Measurements from ENCODE around the gene GATD1.

The GATD1 gene

DNA sequence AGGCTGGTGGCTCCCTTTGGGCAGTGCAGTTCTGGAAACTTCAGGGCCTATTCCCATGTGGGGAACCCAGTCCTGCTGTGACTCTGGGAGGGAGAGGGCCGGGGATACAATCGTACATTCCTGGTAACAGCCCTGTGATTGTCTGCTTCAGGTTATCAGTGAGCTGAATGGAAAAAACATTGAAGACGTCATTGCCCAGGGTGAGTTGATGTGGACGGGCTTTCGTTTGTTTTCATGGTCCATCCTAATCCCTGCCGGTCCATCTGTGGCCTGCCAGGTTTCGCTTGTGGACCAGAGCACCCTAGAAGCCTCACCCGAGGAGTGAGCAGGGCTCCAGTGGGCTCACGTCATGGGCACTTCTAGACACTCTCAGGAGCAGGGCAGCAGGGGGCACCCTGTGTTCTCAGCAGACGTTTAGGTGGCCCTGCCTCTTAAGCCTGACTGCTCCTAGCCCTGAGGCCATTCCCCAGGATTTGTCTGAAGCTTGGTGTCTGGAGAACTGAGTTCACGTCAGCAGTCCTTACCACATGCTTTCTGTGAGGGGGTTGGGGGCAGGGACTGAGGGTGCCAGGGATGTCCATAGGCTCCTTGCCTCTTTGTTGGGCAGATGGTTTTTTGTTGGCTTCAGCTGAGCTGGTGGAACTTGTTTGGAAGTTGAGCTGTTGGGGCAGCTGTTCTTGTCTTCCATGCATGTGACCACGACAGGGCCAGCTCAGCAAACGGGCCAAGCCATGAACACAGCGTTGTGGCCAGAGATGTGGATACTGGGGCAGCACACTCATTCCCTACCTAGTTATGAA, 34.4 kb upstream of the GATD1 start:
- DNase-seq = no peak

DNA sequence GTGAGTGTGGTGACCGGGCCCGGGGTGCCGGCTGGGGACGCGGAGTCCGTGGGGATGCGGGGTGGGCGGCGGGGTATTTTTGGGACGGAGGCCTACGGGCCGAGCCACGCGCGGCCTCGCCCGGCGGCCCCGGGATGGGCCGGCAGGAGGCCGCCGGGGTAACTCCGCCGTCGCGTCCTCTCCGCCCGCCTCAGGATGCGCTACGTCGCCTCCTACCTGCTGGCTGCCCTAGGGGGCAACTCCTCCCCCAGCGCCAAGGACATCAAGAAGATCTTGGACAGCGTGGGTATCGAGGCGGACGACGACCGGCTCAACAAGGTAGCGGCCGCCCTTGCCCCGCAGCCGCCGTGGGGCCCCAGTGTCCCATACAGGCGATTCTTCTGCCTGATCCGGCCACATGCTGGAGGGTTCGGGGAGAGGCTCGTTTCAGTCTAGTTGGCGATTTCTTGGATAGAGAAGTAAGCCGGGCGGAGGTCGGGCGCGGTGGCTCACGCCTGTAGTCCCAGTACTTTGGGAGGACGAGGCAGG, 32.8 kb upstream of the GATD1 start:
- DNase-seq = no peak

DNA sequence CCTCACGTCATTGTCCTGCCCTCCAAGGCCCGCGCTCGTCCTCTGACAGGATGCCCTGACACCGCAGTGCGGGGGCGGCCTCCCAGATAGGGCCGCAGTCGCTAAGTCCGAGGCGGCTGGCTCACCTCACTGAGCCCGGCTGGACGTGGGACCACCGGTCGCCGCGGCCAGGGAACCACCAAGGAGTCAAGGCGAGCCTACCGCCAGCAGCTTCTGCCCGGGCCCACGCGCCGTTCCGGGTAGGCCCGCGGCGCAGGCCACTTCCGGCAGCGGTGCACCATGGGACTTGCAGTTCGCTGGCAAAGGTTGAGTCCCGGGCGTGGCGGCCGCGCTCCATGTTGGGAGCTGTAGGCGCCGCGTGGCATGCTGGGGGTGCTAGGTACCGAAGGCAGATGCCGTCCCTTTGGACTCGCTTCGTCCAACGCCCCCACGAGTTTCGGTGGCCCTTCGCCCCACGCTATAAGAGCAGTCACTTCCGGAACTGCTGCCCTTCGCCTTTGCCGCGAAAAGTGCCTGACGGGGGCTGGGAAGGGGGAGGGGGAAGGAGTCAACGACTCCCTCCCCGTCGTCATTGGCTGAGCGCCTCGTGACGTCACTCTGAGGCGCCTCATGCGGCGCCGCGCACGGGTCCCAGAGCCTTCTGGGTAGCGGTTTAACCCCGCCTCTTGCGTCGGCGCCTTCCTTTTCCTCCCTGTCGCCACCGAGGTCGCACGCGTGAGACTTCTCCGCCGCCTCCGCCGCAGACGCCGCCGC, 32.2 kb upstream of the GATD1 start, which contains the start of gene RPLP2:
Gene RPLP2, plus strand, starts transcription at position 681 of the 753 bp plus-strand sequence. CDS start 268 bp downstream, outside the sequence.
- peak; percentile 87 for DNase-seq

DNA sequence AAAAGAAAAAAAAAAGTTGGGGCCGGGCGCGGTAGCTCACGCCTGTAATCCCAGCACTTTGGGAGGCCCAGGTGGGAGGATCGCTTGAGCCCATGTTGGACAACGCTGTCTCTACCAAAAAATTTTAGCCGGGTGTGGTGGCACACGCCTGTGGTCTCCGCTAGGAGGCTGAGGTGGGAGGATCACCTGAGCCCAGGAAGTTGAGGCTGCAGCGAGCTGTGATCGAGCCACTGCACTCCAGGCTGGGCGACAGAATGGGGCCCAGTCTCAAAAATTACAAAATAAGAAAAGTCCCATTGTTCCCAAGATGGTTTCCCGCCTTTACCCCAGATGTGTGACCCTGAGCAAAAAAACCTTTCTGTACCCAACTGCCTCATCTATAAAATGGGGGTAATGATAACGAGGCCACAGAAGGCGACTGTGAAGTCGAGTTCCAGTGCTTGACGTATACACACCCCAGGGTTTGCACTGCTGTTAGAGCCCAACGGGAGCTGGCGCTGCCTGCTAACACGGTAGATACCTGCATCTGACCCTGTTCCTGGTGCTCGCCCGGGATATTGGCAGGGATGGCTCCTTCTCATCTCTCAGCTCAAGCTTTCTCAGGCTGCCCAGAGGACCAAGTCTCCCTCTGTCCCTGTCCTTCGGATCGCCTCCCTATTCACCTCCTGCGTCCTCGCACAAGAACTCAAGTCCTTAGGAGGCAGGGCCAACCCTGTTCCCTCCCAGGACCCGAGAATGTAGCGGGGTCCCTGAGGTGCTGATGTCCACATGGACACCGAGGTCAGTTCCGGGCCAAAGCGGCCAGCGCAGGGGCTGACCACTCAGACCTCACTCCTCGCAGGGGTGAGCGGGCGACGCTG, 31.4 kb upstream of the GATD1 start:
- DNase-seq = no peak

DNA sequence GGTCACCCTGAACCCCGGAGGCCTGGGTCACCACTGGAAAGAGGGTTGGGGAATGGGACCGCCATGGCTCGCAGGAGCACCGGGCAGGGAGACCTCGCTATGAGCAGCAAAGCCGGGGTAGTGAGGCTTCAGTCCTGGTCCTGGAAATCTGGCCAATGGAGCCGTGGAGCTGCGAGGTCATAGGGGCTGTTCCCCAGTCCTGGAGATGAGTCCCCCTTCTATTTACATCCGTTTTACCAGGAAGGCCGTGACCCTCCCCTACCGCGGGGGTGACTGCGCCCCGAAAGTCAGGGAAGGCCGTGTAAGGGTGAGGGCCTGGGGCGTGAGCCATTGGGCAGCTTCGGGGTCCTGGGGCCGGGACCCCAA, 27.3 kb upstream of the GATD1 start:
- DNase-seq = no peak

DNA sequence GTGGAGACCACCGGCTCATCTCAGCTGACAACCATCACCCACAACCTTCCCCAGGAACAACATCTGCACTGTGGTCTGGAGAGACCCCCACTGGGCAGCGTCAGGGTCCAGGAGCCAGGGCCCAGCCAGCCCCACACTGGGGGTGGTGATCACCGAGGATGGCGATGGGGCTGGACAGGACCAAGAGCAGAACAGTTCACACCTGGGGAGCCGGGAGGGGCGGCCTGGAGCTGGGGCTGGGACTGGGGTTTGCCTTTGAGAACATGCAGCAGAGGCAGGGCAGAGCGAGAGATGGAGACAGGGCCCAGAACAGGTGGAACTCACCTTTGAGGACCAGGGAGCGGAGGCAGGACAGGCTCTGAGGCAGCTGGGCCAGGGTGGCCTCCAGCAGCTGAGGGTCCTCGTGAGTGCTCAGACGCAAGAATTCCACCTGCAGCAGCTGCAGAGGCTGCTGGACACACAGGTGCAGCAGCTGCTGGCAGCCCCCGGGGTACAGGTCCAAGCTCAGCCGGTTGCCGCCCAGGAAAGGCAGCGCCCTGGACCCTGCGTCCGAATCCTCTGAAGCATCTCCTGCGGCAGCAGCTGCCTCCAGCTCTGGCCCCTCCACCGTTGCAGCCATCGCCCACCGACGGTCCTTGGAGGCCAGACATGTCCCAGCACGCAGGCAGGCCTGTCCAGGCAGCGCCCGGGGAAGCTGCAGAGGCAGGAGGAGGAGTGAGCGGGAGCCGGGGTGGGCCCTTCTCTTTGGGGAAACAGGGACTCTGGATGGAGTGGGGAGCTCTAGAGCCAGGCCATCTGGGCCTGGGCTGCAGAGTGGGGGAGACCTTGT, 26.7 kb upstream of the GATD1 start:
- DNase-seq = peak; percentile 32

DNA sequence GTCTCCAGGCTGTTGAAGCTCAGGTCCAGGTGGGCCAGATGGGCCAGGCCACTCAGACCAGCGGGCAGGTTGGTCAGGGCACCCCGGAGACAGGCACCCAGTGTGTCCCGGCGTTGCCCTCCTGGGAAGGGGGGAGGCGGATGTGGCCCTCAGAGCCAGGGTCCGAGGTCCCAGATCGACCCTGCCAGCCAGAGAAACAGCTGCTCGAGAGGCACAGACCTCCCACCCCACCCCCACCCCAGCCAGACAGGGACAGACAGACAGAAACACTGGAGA, 26.1 kb upstream of the GATD1 start:
- DNase-seq = no peak

DNA sequence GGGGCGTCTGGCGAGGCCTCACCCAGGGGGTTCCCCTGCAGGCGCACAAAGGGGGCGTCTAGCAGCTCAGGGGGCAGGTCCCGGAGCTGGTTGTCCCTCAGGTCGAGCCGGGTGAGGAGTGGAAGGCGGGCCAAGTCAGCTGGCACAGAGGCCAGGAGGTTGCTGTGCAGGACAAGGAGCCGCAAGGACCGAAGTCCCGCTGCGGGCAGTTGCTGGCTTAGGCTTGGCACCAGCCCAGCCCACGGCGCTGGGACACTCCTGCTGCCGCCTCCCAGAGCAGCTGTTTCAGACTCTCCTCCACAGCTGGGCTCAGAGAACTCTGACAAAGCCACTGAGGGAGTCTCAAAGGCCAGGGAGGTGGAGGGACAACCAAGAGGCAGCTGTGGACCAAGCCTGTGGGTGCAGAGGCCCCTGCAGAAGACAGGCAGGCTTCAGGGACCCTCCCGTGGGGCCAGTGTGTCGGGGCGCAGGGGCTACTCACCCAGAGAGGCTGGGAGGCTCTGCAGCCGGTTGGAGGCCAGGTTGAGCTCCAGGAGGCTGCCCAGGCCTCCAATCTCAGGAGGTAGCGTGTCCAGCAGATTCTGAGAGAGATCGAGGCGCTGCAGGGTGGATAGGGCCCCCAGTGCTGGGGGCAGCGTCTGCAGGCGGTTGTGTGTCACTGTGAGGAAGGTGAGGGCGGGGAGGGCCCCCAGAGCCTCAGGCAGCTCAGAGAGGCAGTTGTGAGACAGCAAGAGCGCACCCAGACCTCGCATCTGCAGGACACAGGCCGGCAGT, 25.6 kb upstream of the GATD1 start:
- no peak for DNase-seq

DNA sequence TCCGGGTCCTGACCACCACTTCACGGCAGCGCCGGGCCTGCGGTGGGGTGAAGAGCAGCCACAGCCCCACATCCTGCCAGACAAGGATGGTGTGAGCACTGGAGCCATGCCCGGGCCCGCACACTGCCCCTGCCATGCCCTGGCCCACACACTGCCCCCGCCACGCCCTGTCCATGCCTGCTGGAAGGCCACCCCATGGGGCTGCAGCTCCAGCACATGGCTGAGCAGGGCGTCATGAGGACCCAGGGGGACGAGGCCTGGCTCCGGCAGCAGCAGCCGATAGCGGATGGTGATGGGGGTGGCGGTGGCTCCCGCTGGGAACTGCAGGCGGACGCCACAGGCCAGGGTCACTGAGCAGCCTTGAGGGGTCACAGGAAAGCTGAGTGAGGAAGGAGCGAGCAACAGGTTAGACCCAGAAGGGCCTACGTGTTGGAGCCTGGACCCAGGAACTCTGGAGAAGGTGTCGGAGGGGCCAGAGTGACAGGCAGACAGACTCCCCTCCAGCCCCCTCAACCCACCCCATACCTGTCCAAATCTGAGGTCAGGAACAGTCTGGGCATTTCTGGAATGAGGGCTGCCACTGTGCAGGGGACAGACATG, 24.8 kb upstream of the GATD1 start:
- no peak for DNase-seq

DNA sequence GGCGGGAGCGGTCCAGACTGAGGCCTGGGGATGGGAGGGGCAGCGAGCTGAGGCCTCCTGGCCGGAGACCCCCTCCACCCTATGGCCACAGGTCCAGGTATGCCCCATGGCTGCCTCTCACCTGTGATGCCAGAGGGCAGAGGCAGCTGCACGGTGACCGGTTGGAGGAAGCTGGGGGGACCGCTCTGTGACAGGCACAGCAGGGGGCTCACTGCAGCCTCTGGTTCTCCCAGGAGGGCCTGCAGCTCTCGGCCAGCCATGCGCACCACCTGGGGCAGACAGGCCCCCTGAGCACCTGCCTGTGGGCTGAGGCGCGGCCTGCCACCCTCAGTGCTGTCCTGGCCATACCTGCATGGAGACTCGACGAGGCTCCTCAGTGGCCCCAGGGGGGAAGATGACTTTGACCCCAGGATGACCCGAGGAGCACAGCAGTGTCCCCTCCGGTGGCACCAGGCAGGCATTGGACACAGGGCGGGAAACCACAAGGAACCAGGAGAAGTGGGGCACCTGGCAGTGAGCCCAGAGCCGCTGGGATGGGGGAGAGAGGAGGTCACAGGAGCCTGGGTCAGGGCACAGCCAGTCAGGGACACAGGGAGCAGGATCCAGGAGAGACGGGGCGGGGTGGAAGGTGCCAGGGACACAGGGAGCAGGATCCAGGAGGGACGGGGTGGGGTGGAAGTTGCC, 24.0 kb upstream of the GATD1 start:
- no peak for DNase-seq

DNA sequence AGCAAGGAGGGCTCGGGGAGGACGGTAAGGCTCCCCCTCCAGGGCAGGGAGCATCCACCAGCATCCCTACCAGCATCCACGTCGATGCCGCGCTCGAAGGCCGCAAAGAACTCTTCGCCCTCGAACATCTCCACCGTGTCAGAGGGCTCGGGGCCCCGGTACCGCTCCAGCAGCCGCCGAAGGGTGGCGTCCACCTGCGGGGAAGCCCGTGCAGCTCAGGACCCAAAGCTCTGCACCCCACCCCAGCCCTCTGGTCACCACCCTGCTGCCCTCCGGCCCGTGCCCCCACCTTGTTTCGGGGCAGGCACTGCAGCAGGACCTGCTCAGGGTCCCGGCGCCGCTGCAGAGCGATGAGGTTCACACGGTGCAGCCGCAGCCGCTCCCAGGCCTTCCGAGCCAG, 23.2 kb upstream of the GATD1 start:
- no peak for DNase-seq

DNA sequence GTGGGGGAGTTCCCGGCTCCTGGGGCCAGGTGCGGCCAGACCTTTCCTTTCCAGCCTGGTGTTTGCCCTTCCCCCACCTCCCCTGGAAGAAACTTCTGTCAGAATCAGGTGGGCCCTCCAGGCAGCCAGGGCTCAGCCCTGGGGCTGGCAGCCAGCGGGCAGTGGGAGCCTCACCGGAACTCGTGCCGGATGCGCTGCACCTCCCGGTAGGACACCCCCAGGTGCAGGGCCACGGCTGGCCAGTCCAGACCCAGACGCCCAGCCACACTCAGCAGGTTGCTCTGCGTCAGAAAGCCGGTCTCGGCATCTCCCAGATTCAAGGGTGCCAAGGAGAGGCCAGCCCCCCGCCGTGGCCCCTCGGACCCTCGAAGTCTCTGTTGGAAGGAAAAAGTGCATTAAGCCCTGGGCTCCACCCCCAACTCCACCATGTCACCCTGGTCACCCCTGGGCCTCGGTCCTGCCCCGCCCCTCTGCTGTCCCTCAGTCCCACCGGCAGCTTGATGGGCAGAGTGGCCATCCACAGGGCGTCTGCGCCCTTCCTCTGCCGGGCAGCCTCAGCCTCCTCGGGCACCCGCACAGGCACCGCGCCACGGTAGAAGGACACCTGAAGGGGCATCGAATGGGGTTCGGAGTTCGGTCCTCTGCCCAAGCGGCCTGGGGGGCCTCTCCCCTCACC, 22.5 kb upstream of the GATD1 start:
- no peak for DNase-seq

DNA sequence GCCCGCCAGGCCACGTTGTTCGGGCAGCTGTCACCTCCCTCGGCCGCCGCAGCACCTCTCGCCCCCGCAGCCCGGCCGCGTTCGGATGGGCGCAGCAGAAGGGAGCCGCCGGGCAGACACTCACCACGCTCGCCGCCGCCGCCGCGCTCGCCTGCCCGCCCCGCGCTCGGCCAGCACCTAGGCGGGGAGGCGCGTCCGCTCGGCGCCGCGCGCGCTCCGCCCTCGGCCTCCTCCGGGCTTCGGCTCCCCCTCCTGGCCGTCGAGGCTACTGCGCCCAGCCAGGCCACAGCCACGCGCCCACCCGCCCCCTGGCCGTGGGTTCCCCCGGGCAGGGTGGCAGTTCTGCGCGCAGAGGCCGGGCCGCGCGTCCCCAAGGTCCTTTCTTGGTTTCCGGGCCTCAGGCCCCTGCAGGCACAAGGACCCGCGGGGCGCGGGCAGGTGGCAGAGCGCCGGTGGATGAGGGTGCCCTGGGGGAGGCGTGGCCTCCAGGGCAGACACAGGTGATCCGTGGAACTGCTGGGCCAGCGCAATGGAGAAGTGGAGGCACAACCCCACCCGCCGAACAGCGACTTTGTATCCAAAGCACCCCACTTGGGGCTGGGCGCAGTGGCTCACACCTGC, 20.9 kb upstream of the GATD1 start, which contains the start of gene SLC25A22:
Gene SLC25A22, minus strand, starts transcription at position 189 of the 621 bp plus-strand sequence. CDS start 3,275 bp downstream, outside the sequence.
- peak; percentile 16 for DNase-seq

DNA sequence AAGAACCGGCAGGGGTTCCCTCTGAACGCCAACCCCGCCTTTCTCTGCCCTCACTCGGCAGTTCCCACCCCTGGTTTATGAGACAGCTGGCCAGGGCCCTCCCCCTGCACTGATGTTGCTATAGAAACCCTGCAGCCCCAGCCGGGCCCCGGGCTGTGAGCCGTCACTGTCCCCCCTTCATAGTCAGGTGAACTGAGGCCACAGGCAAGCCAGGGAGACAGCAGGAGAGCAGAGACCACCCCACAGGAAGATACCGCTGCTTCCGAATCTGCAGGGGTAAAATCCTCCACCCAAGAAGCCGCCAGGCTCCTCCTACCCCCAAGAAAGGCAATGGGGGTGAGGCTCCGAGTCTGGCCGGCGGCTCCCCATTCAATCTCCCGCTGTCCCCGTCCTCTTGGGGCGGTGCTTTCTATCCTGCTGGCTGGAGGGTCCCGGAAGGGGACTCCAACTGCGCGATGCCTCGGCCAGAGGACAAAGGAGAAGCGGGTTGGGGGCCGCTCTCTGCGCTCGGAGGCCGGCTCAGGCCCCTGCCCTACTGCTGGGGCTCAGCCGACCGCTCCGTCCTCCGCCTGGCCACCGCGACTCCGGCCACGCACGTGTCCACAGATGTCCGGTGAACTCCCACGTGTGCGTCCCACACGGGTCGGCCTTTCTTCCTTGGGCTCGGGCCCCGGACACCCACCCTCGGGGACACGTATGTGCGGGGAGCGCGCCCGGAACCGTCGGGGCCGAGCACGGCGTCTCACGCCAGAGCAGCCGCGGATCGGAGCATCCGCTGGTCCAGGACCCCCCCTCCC, 20.2 kb upstream of the GATD1 start:
- peak; percentile 86 for DNase-seq

DNA sequence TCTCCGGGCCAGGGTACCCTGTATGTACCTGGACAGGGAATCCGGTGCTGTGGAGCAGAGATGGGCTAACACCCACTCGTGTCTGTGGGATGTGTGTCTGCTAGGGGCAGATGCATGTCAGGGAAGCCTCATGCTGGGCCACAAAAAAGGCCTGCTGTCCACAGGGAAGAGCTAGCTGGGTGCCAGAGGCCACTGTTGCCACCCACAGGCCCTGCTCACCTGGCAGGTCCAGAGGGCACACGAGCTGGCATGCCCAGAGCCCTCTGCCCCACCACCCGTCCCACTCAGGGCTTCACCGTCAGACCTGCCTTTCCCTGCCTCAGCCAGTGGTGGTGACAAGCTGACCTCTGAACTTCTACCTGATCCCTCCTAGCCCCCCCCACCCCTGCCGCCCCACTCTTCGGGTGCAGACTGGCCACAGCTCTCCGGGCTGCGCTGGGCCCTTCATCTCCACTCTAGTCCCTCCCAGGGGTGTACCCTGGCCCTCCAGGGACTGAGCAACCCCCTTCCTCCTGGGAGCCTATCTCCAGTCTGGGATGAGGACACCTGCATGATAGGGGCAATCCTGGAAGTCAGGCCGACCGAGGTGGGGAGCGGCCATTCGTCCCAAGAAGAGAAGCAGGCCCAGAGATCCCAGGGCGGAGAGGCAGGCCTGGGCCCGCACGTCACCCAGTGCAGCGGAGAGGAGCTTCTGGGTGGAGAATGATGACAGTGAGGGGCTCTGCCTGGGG, 19.4 kb upstream of the GATD1 start:
- DNase-seq = no peak

DNA sequence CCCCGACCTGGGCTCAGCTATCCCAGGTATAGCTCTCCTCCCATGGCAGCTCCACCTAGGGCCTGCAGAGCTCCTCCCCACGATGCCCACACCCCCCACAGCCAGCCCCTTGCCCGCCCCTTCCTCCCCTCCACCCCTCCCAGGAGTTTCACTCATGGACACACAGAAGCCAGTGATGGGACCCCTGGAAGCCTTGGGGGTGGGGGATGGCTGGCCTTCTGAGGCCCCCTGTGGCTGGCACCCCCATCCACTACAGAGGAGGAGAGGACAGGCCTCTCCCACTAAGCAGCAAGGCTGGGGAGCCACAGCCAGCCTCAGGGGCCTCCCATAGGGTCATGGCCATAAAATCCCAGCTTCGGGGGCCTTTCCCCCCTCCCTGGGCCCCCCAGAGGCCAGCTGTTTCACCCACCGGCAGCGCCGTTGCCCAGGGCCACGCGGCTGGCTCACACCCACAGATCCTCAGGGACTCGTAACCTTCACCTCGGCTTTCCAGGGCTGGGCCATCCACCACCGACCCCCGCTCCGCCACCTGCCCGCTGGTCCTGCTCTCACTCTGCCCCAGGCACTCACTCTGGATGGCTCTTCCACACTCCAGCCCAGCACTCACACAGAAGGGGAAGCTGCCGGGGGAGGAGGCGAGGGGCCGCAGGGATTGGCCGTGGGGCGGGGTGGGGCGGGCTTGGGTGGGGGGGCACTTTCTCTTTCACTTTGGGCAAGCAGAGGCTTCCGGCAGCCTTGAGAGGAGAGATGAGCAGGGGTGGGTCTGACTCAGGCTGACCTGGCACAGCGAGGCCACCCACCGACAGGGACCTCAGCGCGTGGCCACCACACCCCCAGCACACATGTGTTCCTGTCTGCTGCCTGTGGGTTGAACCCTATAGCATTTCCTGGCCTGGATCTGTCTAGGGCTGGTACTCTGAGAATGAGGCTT, 18.6 kb upstream of the GATD1 start:
- DNase-seq = no peak

Data from NCI-H1694 treated with DMSO at 0.1 percent for 48 hours (cell line).